SK-N-SH (cell line): ENCODE results near the gene NECTIN2. TPM values are rescaled to one million over a fixed set of nuclear protein-coding genes. Genes with fewer than 3 reads are reported as not detected.

Experiments
- CTCF ChIA-PET: fragments of 300-600, 350-600 bp; formaldehyde crosslinking; extraction: SDS; loops from one replicate; lab custom pipeline; 2021; lab: Yijun Ruan, JAX
- POLR2A ChIA-PET: fragments of 350-600 bp; sonication (Branson Sonifier 250); formaldehyde crosslinking; extraction: SDS; loops from one replicate; lab custom pipeline; 2020; ENCODE audit warnings: antibody characterized with exemption, inconsistent platforms; lab: Yijun Ruan, JAX
- DNase-seq: peaks from one replicate; pipeline ENCODE4 v3.0.0; 2012
- H2AFZ ChIP-seq: fragments of 200-600 bp; sonication (generic); 2 replicates; pipeline ENCODE4 v1.8.1; 2016; ENCODE audit warnings: antibody characterized with exemption, mild to moderate bottlenecking, low read depth
- H3F3A ChIP-seq: fragments of 200-600 bp; sonication (generic); replicated peaks from 2 replicates; pipeline ENCODE3; 2016; ENCODE audit warnings: antibody characterized with exemption, mild to moderate bottlenecking; ENCODE audit not compliant: insufficient read depth
- H3K27ac ChIP-seq, 2 experiments: fragments of 200-500 bp in 1 of 2; fragments of 200-600 bp in 1 of 2; sonication (Bioruptor generic) in 1 of 2; sonication (generic), shearing (Covaris generic) in 1 of 2; 2 replicates each; pipeline versions ENCODE4 v1.5.1 to v1.6.1; 2014 to 2016; ENCODE audit warnings: low read depth in 2 of 2, inconsistent platforms in 1 of 2, low read length in 1 of 2, mild to moderate bottlenecking in 1 of 2, mixed read lengths in 1 of 2
- H3K27me3 ChIP-seq: fragments of 200-600 bp; sonication (generic), shearing (Covaris generic); 2 replicates; pipeline ENCODE4 v1.6.1; 2016; ENCODE audit warnings: mixed run types; ENCODE audit not compliant: insufficient read depth
- H3K36me3 ChIP-seq, 2 experiments: fragments of 200-500 bp in 1 of 2; fragments of 200-600 bp in 1 of 2; sonication (Bioruptor generic) in 1 of 2; sonication (generic) in 1 of 2; replicated peaks in 1 of 2; 2 replicates each; pipeline versions ENCODE3 to v1.5.1; 2014 to 2016; ENCODE audit warnings: low read length in 1 of 2, mild to moderate bottlenecking in 1 of 2; ENCODE audit not compliant: insufficient read depth in 2 of 2, control insufficient read depth in 1 of 2
- H3K4me1 ChIP-seq, 2 experiments: fragments of 200-500 bp in 1 of 2; fragments of 200-600 bp in 1 of 2; sonication (Bioruptor generic) in 1 of 2; sonication (generic), shearing (Covaris generic) in 1 of 2; 2 replicates each; pipeline versions ENCODE4 v1.5.1 to v1.6.1; 2014 to 2016; ENCODE audit warnings: low read depth in 1 of 2, low read length in 1 of 2, mixed run types in 1 of 2; ENCODE audit not compliant: insufficient read depth in 2 of 2, control insufficient read depth in 1 of 2
- H3K4me2 ChIP-seq: fragments of 200-600 bp; sonication (generic), shearing (Covaris generic); 2 replicates; pipeline ENCODE4 v1.6.1; 2017; ENCODE audit warnings: mixed run types
- H3K4me3 ChIP-seq, 2 experiments: fragments of 200-500 bp in 1 of 2; fragments of 200-600 bp in 1 of 2; sonication (Bioruptor generic) in 1 of 2; sonication (generic), shearing (Covaris generic) in 1 of 2; 2 replicates each; pipeline versions ENCODE4 v1.5.1 to v1.8.1; 2014 to 2016; ENCODE audit warnings: low read depth in 2 of 2, inconsistent platforms in 1 of 2, low read length in 1 of 2, mild to moderate bottlenecking in 1 of 2, mixed read lengths in 1 of 2, moderate library complexity in 1 of 2
- H3K79me2 ChIP-seq: fragments of 200-600 bp; sonication (generic); 2 replicates; pipeline ENCODE4 v1.8.1; 2017; ENCODE audit warnings: mild to moderate bottlenecking; ENCODE audit not compliant: insufficient read depth
- H3K9ac ChIP-seq: fragments of 200-600 bp; sonication (generic); 2 replicates; pipeline ENCODE4 v1.6.1; 2017; ENCODE audit warnings: mixed run types
- H3K9me2 ChIP-seq: fragments of 200-600 bp; sonication (generic); 2 replicates; pipeline ENCODE4 v1.6.1; 2017; ENCODE audit warnings: mixed run types
- H3K9me3 ChIP-seq: fragments of 200-600 bp; sonication (generic); 2 replicates; pipeline ENCODE4 v1.6.1; 2017; ENCODE audit warnings: mixed run types, mild to moderate bottlenecking, moderate library complexity
- H4K20me1 ChIP-seq: fragments of 200-600 bp; sonication (generic); 2 replicates; pipeline ENCODE4 v1.6.1; 2017; ENCODE audit warnings: mild to moderate bottlenecking, mixed run types; ENCODE audit not compliant: insufficient read depth
- CHD2 ChIP-seq: fragments of 150-350 bp; IDR thresholded peaks from 2 replicates; pipeline ENCODE4 v1.6.1; 2018; ENCODE audit warnings: low read length; ENCODE audit not compliant: partially characterized antibody
- EP300 ChIP-seq, 2 experiments: IDR thresholded peaks; 2 replicates each; pipeline versions ENCODE4 v1.4.0 to v1.6.1; 2012; ENCODE audit warnings: borderline replicate concordance in 1 of 2, low read depth in 1 of 2, low read length in 1 of 2
- EZH2phosphoT487 ChIP-seq: fragments of 200-600 bp; sonication (generic); IDR thresholded peaks from 2 replicates; pipeline ENCODE4 v1.6.1; 2017; ENCODE audit warnings: low read depth, mixed run types, mild to moderate bottlenecking, antibody characterized with exemption, moderate library complexity, borderline replicate concordance
- MXI1 ChIP-seq: IDR thresholded peaks from 2 replicates; pipeline ENCODE4 v1.6.1; 2012; ENCODE audit warnings: mild to moderate bottlenecking, low read depth, low read length, improper control_type of control experiment
- NRF1 ChIP-seq: IDR thresholded peaks from 2 replicates; pipeline ENCODE4 v1.6.1; 2012; ENCODE audit warnings: low read depth, mild to moderate bottlenecking, low read length
- POLR2AphosphoS5 ChIP-seq: IDR thresholded peaks from 2 replicates; pipeline ENCODE4 v1.6.1; 2012; ENCODE audit warnings: low read depth, low read length
- RFX5 ChIP-seq: IDR thresholded peaks from 2 replicates; pipeline ENCODE4 v1.6.1; 2012; ENCODE audit warnings: mild to moderate bottlenecking, improper control_type of control experiment, low read length
- TAF1 ChIP-seq: IDR thresholded peaks from 2 replicates; pipeline ENCODE4 v1.6.1; 2012; ENCODE audit warnings: low read depth, mild to moderate bottlenecking, low read length, moderate library complexity, borderline replicate concordance
- WGBS: methylation state at CpG from one replicate; pipeline ENCODE4 v1.1.6; 2017; ENCODE audit warnings: low lambda C conversion rate; 5-methylcytosine and 5-hydroxymethylcytosine counted together
- polyA plus RNA-seq, 3 experiments: library from polyadenylated mRNA; depleted of rRNA; stranded (reverse); fragments of >200 nt; gene quantifications; 2 replicates each; pipeline ENCODE4 v1.2.3, GENCODE V29; 2012
- TF ChIP-seq, protein P1 (sequence below): fragments of 150-350 bp; IDR thresholded peaks from 2 replicates; pipeline ENCODE4 v1.6.1; 2017; ENCODE audit warnings: antibody characterized with exemption, low read length, low read depth, borderline replicate concordance
- TF ChIP-seq, protein P2 (sequence below): IDR thresholded peaks from 2 replicates; pipeline ENCODE4; 2012
- TF ChIP-seq, protein P3 (sequence below): fragments of 200-600 bp; sonication (generic); IDR thresholded peaks from 2 replicates; pipeline ENCODE4 v1.6.1; 2017; ENCODE audit warnings: antibody characterized with exemption, mild to moderate bottlenecking, moderate library complexity
- TF ChIP-seq, protein P4 (sequence below): IDR thresholded peaks from 2 replicates; pipeline ENCODE4 v1.4.0; 2012; ENCODE audit warnings: low read depth
- TF ChIP-seq, protein P5 (sequence below): fragments of 150-350 bp; IDR thresholded peaks from 2 replicates; pipeline ENCODE4 v1.6.1; 2016; ENCODE audit warnings: mild to moderate bottlenecking, low read depth, low read length

The NECTIN2 gene
- polyA plus RNA-seq, 1 of the 3 experiments (the other 2 are of a cell fraction), result 121 TPM

DNA sequence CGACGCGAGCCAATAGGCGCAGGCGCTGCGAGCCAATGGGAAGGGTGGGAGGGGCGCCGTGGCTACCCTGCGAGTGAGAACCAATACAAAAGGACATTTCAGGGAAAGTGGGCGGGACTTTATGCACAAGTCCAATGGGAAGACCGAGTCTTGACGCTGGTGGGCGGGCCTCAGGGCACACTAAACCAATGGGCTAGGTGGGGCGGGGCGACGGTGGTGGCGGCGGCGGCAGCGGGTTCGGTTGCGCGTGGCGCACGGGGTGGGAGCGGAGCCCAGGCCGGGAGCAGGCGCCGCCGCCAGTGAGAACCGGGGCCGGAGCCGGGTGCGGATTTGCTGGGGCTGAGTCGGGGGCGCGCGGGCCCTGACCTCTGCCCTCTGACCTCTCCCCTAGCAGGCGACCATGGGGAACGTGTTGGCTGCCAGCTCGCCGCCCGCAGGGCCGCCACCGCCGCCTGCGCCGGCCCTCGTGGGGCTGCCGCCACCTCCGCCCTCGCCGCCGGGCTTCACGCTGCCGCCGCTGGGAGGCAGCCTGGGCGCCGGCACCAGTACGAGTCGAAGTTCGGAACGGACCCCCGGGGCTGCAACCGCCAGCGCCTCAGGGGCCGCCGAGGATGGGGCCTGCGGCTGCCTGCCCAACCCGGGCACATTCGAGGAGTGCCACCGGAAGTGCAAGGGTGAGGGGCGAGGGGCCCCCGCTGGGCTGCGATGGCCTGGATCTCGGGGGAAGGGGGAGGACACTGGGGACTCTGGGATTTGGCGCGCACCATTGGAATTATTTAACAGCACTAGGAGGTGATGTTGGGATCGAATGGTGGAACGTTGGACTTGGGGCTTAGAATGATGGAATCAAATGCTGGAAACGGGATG lies 45.2 kb downstream of the NECTIN2 start, which contains the start of gene TOMM40:
TOMM40 (plus strand) TSS at position 239 of the 867 bp plus-strand sequence; CDS start at position 401, 162 bp downstream.
- WGBS, result 2% methylated on average over 24 of the region's 81 CpGs
- H3K79me2 ChIP-seq, result peaks cover 50% of the 10 kb centered on the region
- TF ChIP-seq, protein P1, sequence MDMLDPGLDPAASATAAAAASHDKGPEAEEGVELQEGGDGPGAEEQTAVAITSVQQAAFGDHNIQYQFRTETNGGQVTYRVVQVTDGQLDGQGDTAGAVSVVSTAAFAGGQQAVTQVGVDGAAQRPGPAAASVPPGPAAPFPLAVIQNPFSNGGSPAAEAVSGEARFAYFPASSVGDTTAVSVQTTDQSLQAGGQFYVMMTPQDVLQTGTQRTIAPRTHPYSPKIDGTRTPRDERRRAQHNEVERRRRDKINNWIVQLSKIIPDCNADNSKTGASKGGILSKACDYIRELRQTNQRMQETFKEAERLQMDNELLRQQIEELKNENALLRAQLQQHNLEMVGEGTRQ, result no peak
- TF ChIP-seq MXI1 (peak; percentile 86), EZH2phosphoT487 (no peak), CHD2 (peak; percentile 93), POLR2AphosphoS5 (peak; percentile 31; the same call in 1 of the 2 replicates), EP300 (IDR thresholded peaks at IDR 0.05; ENCODE audit: borderline replicate concordance in 1 of 2, low read depth in 1 of 2, low read length in 1 of 2) (no peak), RFX5 (0 out of 2 replicates have a peak, but pooled peaks have one; percentile 25), NRF1 (peak; percentile 26; the same call in 1 of the 2 replicates), TAF1 (peak; percentile 23; the same call in 1 of the 2 replicates)
- TF ChIP-seq, protein P2, sequence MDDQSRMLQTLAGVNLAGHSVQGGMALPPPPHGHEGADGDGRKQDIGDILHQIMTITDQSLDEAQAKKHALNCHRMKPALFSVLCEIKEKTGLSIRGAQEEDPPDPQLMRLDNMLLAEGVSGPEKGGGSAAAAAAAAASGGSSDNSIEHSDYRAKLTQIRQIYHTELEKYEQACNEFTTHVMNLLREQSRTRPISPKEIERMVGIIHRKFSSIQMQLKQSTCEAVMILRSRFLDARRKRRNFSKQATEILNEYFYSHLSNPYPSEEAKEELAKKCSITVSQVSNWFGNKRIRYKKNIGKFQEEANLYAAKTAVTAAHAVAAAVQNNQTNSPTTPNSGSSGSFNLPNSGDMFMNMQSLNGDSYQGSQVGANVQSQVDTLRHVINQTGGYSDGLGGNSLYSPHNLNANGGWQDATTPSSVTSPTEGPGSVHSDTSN, result peak; percentile 63
- TF ChIP-seq, protein P3, sequence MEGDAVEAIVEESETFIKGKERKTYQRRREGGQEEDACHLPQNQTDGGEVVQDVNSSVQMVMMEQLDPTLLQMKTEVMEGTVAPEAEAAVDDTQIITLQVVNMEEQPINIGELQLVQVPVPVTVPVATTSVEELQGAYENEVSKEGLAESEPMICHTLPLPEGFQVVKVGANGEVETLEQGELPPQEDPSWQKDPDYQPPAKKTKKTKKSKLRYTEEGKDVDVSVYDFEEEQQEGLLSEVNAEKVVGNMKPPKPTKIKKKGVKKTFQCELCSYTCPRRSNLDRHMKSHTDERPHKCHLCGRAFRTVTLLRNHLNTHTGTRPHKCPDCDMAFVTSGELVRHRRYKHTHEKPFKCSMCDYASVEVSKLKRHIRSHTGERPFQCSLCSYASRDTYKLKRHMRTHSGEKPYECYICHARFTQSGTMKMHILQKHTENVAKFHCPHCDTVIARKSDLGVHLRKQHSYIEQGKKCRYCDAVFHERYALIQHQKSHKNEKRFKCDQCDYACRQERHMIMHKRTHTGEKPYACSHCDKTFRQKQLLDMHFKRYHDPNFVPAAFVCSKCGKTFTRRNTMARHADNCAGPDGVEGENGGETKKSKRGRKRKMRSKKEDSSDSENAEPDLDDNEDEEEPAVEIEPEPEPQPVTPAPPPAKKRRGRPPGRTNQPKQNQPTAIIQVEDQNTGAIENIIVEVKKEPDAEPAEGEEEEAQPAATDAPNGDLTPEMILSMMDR, result peak; percentile 24; the same call in 1 of the 2 replicates
- TF ChIP-seq, protein P4, sequence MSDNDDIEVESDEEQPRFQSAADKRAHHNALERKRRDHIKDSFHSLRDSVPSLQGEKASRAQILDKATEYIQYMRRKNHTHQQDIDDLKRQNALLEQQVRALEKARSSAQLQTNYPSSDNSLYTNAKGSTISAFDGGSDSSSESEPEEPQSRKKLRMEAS, result peak; percentile 78
- TF ChIP-seq, protein P5, sequence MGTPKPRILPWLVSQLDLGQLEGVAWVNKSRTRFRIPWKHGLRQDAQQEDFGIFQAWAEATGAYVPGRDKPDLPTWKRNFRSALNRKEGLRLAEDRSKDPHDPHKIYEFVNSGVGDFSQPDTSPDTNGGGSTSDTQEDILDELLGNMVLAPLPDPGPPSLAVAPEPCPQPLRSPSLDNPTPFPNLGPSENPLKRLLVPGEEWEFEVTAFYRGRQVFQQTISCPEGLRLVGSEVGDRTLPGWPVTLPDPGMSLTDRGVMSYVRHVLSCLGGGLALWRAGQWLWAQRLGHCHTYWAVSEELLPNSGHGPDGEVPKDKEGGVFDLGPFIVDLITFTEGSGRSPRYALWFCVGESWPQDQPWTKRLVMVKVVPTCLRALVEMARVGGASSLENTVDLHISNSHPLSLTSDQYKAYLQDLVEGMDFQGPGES, result peak; percentile 64
- TF ChIP-seq, all 33 proteins: peak for 10
- Histone ChIP-seq H3K9ac (peak within 1 kb of the TSS; percentile 88), H3K4me2 (peak within 1 kb of the TSS; percentile 96), H3K9me3 (no peaks in the 10 kb centered on the region), H3K36me3 (peaks cover 10 to 32% of the 10 kb centered on the region in 2 experiments), H3F3A (peaks cover 17% of the 10 kb centered on the region), H3K27ac (peak within 1 kb of the TSS; percentile 92 to 93), H3K4me1 (peaks cover 8 to 21% of the 10 kb centered on the region in 2 experiments; a peak in 2 of 4 replicates), H2AFZ (peak within 1 kb of the TSS; percentile 77), H3K27me3 (no peaks in the 10 kb centered on the region), H3K9me2 (no peaks in the 10 kb centered on the region), H4K20me1 (no peaks in the 10 kb centered on the region), H3K4me3 (peak within 1 kb of the TSS; percentile 84 to 97)
- ChIA-PET POLR2A (interaction anchor here (1.4 kb wide), 1 partner anchor 64 kb away, joined by 4 read pairs; the partner anchor contains the start of gene CLPTM1), CTCF (interaction anchor here (1.8 to 2.1 kb wide), 2 partner anchors 12 to 107 kb away, joined by 4 to 16 read pairs; no protein-coding TSS in a partner anchor)
- peak; percentile 97 for DNase-seq
